OCI-LY1 (cell line): Measurements from ENCODE around the gene MRPL33.

Source experiments
- H2AFZ ChIP-seq: fragments of 200-600 bp; sonication (generic), shearing (Covaris generic); 2 replicates; pipeline ENCODE4 v1.6.0; 2014; ENCODE audit warnings: antibody characterized with exemption, mild to moderate bottlenecking, low read length
- H3F3A ChIP-seq: fragments of 200-600 bp; sonication (generic), shearing (Covaris generic); 2 replicates; pipeline ENCODE4 v1.6.0; 2014; ENCODE audit warnings: mild to moderate bottlenecking, antibody characterized with exemption, low read length, moderate library complexity; ENCODE audit not compliant: insufficient read depth
- H3K27ac ChIP-seq: fragments of 200-600 bp; sonication (generic); 2 replicates; pipeline ENCODE4 v1.5.1; 2014; ENCODE audit warnings: low read length, mixed run types, mild to moderate bottlenecking, low read depth; ENCODE audit not compliant: poor library complexity, severe bottlenecking
- H3K27me3 ChIP-seq: fragments of 200-600 bp; sonication (generic); 2 replicates; pipeline ENCODE4 v1.6.0; 2014; ENCODE audit warnings: antibody characterized with exemption, mild to moderate bottlenecking, low read length, moderate library complexity; ENCODE audit not compliant: insufficient read depth
- H3K36me3 ChIP-seq: fragments of 200-600 bp; sonication (generic); 2 replicates; pipeline ENCODE4 v1.6.1; 2014; ENCODE audit warnings: mild to moderate bottlenecking, antibody characterized with exemption, low read length, moderate library complexity, mixed read lengths; ENCODE audit not compliant: insufficient read depth
- H3K4me1 ChIP-seq: fragments of 200-600 bp; sonication (generic); 2 replicates; pipeline ENCODE4 v1.5.1; 2014; ENCODE audit warnings: mild to moderate bottlenecking, low read length, moderate library complexity; ENCODE audit not compliant: insufficient read depth, severe bottlenecking
- H3K4me2 ChIP-seq: fragments of 200-600 bp; sonication (generic), shearing (Covaris generic); 2 replicates; pipeline ENCODE4 v1.6.1; 2014; ENCODE audit warnings: low read length
- H3K4me3 ChIP-seq: fragments of 200-600 bp; sonication (generic); 2 replicates; pipeline ENCODE4 v1.5.1; 2014; ENCODE audit warnings: low read length, low read depth, mild to moderate bottlenecking, mixed read lengths; ENCODE audit not compliant: poor library complexity, severe bottlenecking
- H3K79me2 ChIP-seq: fragments of 200-600 bp; shearing (Covaris generic); 2 replicates; pipeline ENCODE4 v1.6.1; 2016; ENCODE audit warnings: mixed run types, low read length, mixed read lengths; ENCODE audit not compliant: insufficient read depth
- H3K9ac ChIP-seq: fragments of 200-600 bp; sonication (generic), shearing (Covaris generic); 2 replicates; pipeline ENCODE4 v1.6.1; 2014; ENCODE audit warnings: mild to moderate bottlenecking, low read length, mixed read lengths
- H3K9me2 ChIP-seq: fragments of 200-600 bp; sonication (generic), shearing (Covaris generic); 2 replicates; pipeline ENCODE4 v1.6.1; 2014; ENCODE audit warnings: low read depth, mild to moderate bottlenecking, low read length, mixed read lengths
- H3K9me3 ChIP-seq: fragments of 200-600 bp; shearing (Covaris generic); 2 replicates; pipeline ENCODE4 v1.6.1; 2014; ENCODE audit warnings: low read length, mixed read lengths
- H4K20me1 ChIP-seq: fragments of 200-600 bp; sonication (generic), shearing (Covaris generic); 2 replicates; pipeline ENCODE4 v1.6.0; 2016; ENCODE audit warnings: mild to moderate bottlenecking, low read length; ENCODE audit not compliant: insufficient read depth
- CTCF ChIP-seq: fragments of 200-600 bp; sonication (generic), shearing (Covaris generic); IDR thresholded peaks from 2 replicates; pipeline ENCODE4 v1.5.1; 2017; ENCODE audit warnings: mild to moderate bottlenecking, antibody characterized with exemption, low read length, moderate library complexity, mixed read lengths
- EZH2 ChIP-seq: fragments of 200-600 bp; sonication (generic), shearing (Covaris generic); IDR thresholded peaks from 2 replicates; pipeline ENCODE4 v1.8.0; 2017; ENCODE audit warnings: borderline replicate concordance, mixed run types, mild to moderate bottlenecking, antibody characterized with exemption, low read length, moderate library complexity, mixed read lengths

The MRPL33 gene

GRCh38 chr2:27808418-27808817 is 36.9 kb downstream of the MRPL33 start:
- H3K4me3 ChIP-seq, result no peak overlapping the region
- H3K36me3 ChIP-seq, result no peaks in the 10 kb centered on the region
- H3K9ac ChIP-seq, result no peak overlapping the region
- H3K9me2 ChIP-seq, result no peaks in the 10 kb centered on the region
- no peak overlapping the region for H3K4me2 ChIP-seq
- H3K4me1 ChIP-seq, result no peaks in the 10 kb centered on the region
- no peaks in the 10 kb centered on the region for H3F3A ChIP-seq
- H3K27ac ChIP-seq, result no peak overlapping the region
- no peak overlapping the region for H2AFZ ChIP-seq
- H3K27me3 ChIP-seq, result no peaks in the 10 kb centered on the region
- H3K79me2 ChIP-seq, result no peaks in the 10 kb centered on the region
- TF ChIP-seq CTCF (no peak), EZH2 (no peak)
- H3K9me3 ChIP-seq, result no peaks in the 10 kb centered on the region
- no peaks in the 10 kb centered on the region for H4K20me1 ChIP-seq

- Histone ChIP-seq H3K9ac (no peak overlapping the region), H3K4me3 (no peak overlapping the region), H3K36me3 (no peaks in the 10 kb centered on the region), H3K9me2 (no peaks in the 10 kb centered on the region), H3K79me2 (no peaks in the 10 kb centered on the region), H4K20me1 (no peaks in the 10 kb centered on the region), H3K27ac (no peak overlapping the region), H3K4me2 (no peak overlapping the region), H3K4me1 (no peaks in the 10 kb centered on the region), H3K27me3 (no peaks in the 10 kb centered on the region), H3F3A (no peaks in the 10 kb centered on the region), H3K9me3 (no peaks in the 10 kb centered on the region), H2AFZ (no peak overlapping the region)
- TF ChIP-seq CTCF (no peak), EZH2 (no peak)
Observed at GRCh38 chr2:27808984-27809383, 37.5 kb downstream of the MRPL33 start.

- no peaks in the 10 kb centered on the region for H3K9me2 ChIP-seq
- no peak overlapping the region for H3K4me2 ChIP-seq
- no peaks in the 10 kb centered on the region for H3F3A ChIP-seq
- H3K36me3 ChIP-seq, result no peaks in the 10 kb centered on the region
- no peak overlapping the region for H3K4me3 ChIP-seq
- H3K4me1 ChIP-seq, result no peaks in the 10 kb centered on the region
- H2AFZ ChIP-seq, result no peak overlapping the region
- H3K79me2 ChIP-seq, result no peaks in the 10 kb centered on the region
- H3K9me3 ChIP-seq, result no peaks in the 10 kb centered on the region
- H3K9ac ChIP-seq, result no peak overlapping the region
- H3K27me3 ChIP-seq, result no peaks in the 10 kb centered on the region
- H3K27ac ChIP-seq, result no peak overlapping the region
- H4K20me1 ChIP-seq, result no peaks in the 10 kb centered on the region
- no peak for TF ChIP-seq CTCF
Observed at GRCh38 chr2:27809761-27810241, 38.3 kb downstream of the MRPL33 start.
